OCI-LY1 (cell line): ENCODE results near the gene TLK2.

Experiments
- CTCF ChIP-seq: fragments of 200-600 bp; sonication (generic), shearing (Covaris generic); IDR thresholded peaks from 2 replicates; pipeline ENCODE4 v1.5.1; 2017; ENCODE audit warnings: mild to moderate bottlenecking, antibody characterized with exemption, low read length, moderate library complexity, mixed read lengths
- EZH2 ChIP-seq: fragments of 200-600 bp; sonication (generic), shearing (Covaris generic); IDR thresholded peaks from 2 replicates; pipeline ENCODE4 v1.8.0; 2017; ENCODE audit warnings: borderline replicate concordance, mixed run types, mild to moderate bottlenecking, antibody characterized with exemption, low read length, moderate library complexity, mixed read lengths

GRCh38 chr17:62629556-62630364, 151.1 kb downstream of the TLK2 start:
- TF ChIP-seq CTCF (no peak), EZH2 (no peak)
